Retina (tissue), 1 donor: ENCODE data around the gene TMEM54.
"Not testable (repeated sequence)": the region's sequence is repeated elsewhere in the genome, so short reads cannot be mapped to it uniquely, and the experiment has no call there.

Experiments
- DNase-seq: peaks from one replicate; pipeline ENCODE4 v3.0.0-alpha.2; 2016

Gene TMEM54

DNA sequence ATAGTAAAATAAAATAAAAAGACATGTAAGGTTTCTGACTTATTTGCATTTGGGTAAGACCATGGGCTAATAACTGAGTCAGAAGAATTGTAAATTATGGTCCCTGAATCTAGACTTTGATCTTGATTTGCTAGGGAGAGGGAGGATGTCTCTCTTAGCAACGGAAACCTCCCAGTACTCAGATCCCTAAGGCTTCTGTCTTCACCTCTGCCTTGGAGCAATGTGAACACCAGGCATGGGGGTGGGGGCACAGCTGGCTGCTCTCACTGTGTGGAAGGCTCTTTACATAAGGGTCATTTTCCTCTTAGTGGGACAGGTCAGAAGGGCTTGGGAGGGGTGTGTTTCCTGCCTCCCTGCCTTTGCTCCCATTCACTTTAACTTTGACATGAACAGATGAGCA lies 17.0 kb upstream of the TMEM54 start:
- no peak for DNase-seq

- no peak for DNase-seq
Measured at GRCh38 chr1:32917521-32917920, 16.3 kb upstream of the TMEM54 start.

DNA sequence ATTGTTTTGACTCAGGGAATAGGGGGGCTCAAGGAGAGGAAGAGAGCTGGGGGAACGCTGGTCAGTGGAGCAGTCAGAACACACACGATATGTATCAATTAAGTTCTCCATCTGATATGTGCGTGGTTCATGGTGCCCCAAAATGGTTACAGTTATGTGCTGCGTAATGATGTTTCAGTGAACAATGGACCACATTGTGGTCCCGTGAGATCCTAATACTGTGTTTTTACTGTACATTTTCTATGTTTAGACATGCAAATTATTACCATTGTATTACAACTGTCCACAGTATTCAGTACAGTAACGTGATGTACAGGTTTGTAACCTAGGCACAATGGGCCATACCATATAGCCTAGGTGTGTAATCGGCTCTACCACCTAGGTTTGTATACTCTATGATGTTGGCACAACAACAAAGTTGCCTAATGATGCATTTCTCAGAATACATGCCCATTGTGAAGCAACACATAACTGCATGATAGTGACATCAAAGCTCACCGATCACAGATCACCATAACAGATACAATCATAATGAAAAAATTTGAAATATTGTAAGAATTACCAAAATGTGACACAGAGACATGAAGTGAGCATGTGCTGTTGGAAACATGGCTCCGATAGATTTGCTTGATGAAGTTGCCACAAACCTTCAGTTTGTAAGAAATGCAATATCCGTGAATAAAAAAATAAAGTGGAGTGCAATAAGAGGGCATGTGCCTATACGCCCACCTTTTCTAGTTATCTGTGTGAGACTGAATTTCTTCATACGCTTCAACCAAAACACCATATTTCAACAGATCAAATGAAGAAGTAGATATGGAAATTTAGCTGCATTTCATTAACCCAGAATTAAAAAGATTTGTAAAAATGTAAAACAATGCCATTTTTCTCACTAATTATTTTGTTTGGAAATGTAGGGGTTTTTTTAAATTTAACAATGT lies 14.8 kb upstream of the TMEM54 start:
- no peak for DNase-seq

- no peak for DNase-seq
Measured at GRCh38 chr1:32910319-32910718, 9.1 kb upstream of the TMEM54 start.

DNA sequence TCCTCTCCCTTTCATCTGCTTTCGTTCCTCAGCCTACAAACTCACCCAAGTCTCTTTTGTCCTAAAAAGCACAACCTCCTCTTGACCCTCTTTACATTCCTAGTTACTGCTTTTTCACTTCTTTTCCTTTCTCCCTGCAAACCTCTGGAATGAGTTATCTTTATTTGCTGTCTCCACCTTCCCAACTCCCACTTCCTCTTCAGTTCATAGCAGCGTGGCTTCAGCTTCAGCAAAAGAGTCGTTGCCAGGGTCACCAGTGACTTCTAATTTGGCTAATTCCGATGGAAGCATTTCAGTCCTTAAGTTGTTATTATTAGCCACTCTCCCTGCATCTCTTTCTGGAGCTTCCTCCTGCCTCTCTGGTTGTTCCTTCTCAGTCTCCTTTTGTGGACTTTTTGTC lies 6.2 kb upstream of the TMEM54 start:
- DNase-seq, result no peak

DNA sequence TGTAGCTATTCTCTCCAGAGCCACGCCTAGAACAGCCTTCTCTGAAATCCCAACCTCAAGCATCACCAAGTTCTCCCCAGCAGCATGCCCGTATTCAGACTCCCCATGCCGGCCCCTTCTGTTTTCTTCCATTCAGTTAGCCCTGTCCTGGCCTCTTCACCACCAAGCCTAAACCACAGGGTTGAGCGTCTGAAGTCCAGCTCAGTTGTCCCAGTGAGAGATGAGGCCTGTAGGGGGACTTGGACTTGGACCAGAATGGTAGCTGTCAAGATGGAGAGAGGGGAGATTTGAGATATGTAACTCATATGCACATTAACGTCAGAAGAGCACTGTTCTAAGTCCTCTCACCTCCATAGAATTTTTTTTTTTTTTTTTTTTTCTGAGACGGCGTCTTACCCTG lies 5.5 kb upstream of the TMEM54 start:
- DNase-seq, result no peak

DNA sequence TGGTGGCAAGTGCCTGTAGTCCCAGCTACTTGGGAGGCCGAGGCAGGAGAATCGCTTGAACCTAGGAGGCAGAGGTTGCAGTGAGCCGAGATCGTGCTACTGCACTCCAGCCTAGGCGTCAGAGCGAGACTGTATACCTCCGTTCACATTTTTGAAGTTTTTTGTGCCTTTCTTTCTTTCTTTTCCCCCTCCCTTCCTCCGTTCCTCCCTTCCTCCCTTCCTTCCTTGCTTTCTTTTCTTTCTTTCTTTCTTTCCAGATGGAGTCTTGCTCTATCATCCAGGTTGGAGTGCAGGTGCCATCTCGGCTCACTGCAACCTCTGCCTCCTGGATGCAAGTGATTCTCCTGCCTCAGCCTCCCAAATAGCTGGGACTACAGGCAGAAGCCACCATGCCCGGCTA lies 4.4 kb upstream of the TMEM54 start:
- not testable (repeated sequence) for DNase-seq

GRCh38 chr1:32904797-32905196 lies 3.6 kb upstream of the TMEM54 start:
- DNase-seq, result no peak

- DNase-seq, result no peak
Measured at GRCh38 chr1:32903991-32904785, 3.0 kb upstream of the TMEM54 start.

GRCh38 chr1:32902535-32902920 lies 1.3 kb upstream of the TMEM54 start:
- peak; percentile 3 for DNase-seq

DNA sequence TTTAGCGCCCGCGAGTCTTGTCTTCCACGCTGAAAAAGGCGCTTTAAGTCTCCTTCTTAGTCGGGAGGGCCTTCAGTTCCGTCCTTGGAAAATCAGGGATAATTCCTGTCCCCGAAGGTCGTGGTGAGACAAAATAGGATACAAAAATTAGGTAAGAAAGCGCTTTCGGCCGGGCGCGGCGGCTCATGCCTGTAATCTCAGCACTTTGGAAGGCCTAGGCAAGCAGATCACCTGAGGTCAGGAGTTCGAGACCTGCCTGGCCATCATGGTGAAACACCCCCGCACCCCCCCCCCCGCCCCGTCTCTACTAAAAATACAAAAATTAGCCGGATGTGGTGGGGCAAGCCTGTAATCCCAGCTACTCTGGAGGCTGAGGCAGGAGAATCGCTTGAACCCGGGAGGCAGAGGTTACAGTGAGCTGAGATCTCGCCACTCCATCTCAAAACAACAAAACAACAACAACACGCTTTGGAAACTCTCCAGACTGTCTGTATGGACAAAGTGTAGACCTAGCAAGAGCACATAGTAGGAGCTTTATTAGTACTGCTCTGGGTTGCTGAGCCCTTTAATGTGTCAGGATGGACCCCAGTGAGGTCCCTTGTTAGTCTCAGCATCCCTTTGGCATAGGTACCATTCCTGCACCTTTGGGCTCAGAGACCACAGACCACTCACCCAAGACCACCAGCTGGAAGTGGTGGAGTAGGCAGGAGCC lies 790 bp upstream of the TMEM54 start:
- DNase-seq, result peak; percentile 0

DNA sequence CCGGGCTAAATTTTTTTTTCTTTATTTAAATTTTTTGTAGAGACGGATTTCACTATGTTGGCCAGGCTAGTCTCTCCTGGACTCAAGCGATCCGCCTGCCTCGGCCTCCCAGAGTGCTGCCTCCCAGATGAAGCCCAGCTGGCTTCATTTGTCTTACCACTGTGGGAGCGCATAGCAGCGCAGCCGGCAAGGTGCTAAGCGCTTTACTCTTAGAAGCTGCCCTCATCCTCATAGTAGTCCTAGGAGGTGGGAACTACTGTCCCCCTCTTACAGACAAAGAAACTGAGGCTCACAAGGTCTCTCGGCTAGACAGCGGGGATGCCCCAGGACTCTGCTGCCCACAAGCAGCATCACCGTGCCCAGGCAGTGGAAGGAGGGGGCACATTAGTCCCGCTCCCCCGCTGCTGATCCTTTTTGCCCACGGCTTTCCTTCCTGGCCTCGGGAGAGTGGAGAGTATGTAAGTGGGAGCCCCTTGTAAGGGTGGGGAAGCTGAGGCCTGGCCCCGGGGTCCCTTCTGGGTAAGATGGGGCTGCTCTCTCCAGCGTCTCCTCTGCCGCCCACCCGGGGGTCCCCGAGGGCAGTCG lies 726 bp downstream of the TMEM54 start:
- DNase-seq, result peak; percentile 32

- DNase-seq, result peak; percentile 2
Measured at GRCh38 chr1:32899586-32900296, 1.4 kb downstream of the TMEM54 start.

- peak; percentile 1 for DNase-seq
Measured at GRCh38 chr1:32898958-32899357, 2.2 kb downstream of the TMEM54 start.

DNA sequence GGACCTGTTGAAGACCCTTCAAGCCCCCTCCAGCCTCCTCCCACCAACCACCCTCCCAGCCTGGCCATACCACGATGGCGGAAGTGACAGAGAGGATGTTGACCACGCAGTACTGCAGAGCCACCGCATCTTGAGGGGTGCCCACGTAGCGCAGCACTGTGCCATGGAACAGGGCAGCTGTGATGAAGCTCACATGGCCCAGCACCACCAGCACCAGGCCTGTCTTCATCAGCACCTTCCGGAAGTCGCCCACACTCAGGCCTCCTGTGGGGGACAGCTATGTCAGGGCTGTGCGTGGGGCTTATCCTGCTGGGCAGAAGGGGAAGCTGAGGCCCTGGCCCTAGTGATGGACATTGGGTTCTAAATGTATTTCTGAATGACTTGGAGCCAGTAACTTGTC lies 3.1 kb downstream of the TMEM54 start:
- DNase-seq, result no peak

DNA sequence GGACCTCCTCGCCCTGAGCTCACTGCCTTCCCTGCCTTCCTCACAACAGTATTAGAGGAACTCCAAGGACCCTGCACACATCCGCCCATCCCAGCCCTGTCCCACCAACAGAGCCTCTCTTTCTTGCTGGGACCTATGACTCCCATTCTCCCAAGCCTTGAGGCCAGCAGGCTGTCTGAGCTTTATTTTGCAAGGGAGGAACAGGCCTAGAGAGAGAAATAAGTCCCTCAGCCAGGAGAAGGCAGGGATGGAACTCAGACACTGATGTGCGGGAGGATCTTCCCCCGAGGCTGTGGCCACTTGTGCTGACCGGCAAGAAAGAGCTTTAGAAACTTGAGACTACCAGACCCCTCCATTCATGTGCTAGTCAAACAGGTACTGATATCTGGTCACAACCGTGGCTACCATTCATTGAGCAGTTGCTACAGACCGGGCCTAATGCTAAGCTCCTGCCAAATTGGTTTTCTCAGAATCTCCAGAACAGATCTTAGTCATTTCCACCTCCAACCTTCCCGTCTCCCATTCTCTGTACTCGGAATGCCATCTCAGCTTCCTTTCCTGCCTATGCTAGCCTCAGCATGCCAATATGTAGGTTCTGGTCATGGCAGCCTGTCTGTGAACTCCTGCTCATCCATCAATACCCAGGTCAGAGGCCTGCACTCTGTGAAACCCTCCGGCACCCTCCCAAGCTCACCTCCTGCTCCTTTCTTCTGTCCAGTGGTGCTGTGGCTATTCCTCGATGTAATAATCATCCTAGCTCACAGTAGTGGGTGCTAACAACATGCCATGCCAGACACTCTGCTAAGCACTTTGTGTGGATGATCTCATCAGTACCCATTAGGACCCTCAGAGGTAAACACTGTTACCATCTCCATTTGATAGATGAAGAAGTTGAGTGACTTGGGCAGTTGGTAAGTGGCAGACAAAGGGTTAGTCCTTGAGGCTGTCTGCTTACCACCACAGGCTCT lies 3.8 kb downstream of the TMEM54 start:
- peak; percentile 1 for DNase-seq

DNA sequence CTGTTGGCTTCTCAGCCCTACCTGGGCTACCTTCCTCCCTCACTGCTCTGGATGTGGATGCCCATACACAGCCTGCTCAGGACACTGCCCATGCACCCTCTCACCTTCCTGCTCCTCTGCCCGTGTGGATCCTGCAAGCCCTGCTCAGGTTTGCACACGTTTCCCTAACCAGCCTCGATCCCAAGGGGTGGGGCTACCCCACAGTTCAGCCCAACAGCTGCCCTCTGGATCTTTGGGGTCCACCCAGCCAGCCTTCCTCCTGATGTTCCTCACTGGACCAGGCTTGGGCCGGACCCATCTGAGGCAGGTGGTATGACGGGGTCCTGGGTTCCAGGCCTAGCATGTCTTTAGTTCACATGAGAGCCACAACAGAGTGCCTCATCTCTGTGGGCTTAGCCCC lies 4.7 kb downstream of the TMEM54 start:
- no peak for DNase-seq

GRCh38 chr1:32895325-32896215 lies 5.6 kb downstream of the TMEM54 start:
- DNase-seq, result peak; percentile 24

- peak; percentile 21 for DNase-seq
Measured at GRCh38 chr1:32894681-32895080, 6.5 kb downstream of the TMEM54 start.

DNA sequence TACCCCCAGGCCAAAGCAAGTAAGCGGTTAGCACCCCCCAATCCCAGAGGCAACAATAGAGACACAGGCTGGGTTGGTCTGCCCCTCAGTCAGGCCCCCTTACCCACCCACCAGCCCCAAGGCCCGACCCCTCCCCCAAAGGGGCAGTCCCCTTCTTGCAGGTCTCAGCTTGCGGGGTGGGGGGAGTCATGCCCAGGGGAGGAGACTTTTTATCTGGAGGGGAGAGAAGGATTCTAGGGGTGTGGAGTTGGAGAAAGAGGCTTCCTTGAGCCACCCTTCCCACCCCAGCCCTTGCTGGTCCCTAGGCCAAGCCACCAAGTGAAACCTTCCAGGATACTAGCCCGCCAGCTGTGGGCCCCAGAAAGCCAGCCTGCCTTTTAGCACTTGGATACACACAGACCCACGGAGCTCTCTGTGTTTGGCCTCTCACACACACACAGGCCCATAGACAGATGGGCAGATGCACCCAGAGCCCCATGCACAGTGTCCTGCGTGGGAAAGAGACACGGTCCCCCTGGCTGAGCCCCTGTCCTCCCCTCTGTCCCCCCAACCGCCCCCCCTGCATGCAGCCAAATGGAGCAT lies 7.1 kb downstream of the TMEM54 start:
- DNase-seq, result peak; percentile 53
